Measurements from ENCODE around the gene SMARCC1.

The SMARCC1 gene

DNA sequence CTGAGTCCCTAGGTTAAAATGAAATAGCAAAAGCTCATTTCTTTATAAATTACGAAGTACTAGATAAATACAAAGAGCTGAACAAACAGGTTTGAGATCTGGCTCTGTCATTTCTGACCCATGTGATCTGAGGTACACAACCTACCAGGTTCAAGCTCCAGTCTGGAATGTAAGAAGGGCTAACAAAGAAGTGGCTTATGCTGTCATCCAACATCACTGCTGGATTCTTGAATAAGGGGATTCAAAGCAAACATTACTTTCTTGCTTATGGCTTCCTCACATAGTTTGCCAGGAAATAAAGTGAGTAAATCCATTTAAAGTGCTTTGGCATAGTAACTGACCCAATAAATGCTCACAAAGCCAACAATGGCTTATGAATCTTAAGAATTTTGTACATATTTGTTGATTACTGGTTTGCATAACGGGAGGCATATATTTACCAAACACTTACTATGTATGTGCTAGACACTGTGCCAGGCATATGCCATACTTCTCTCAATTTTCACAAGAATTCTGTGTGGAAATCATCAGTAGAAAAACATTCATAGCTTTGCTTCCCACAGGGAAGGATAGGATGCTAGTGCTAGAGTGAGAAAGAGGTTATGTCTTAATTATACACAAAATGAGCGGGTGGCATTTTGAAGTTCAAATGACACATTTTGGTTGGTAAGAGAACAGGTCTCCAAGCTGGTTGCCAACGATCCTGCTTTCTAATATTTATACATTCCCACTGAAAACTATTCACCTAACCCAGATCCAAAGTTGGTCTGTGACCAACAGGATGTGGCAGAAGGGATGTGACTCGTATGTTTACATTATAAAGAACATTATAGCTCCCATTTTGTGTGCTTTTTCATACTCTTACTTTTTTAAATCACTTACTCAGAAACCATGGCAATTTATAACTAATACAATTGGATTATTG, 164.3 kb downstream of the SMARCC1 start:
- Histone ChIP-seq H3K9me2 (replicated peaks; ENCODE audit: insufficient read depth, low read length) (no peaks in the 10 kb centered on the region), H4K20me1 (ENCODE audit: low read depth, low read length) (no peaks in the 10 kb centered on the region), H3K4me3 (ENCODE audit: insufficient read depth, low read length, poor library complexity, severe bottlenecking) (no peak overlapping the region), H3K27me3 (ENCODE audit: low read length) (no peaks in the 10 kb centered on the region), H3K4me2 (ENCODE audit: low read depth, low read length, poor library complexity, severe bottlenecking) (no peak overlapping the region), H3F3A (ENCODE audit: insufficient read depth) (0 out of 2 replicates have a peak, but pooled peaks cover 3% of the 10 kb centered on the region), H3K36me3 (ENCODE audit: low read length) (peaks cover 44% of the 10 kb centered on the region; the same call in 1 of the 2 replicates), H3K79me2 (ENCODE audit: insufficient read depth, low read length) (no peaks in the 10 kb centered on the region), H3K9me3 (ENCODE audit: insufficient read depth, low read length) (no peaks in the 10 kb centered on the region), H2AFZ (ENCODE audit: low read depth, low read length, severe bottlenecking) (no peak overlapping the region), H3K9ac (ENCODE audit: low read length) (no peak overlapping the region), H3K27ac (ENCODE audit: low read depth, low read length) (no peak overlapping the region)
- TF ChIP-seq EZH2phosphoT487 (conservative IDR thresholded peaks at IDR 0.05; ENCODE audit: low read length) (no peak), CTCF (IDR thresholded peaks at IDR 0.05; ENCODE audit: insufficient read depth, low read length, poor library complexity, severe bottlenecking) (no peak)

GRCh38 chr3:47614788-47615187, 166.9 kb downstream of the SMARCC1 start:
- Histone ChIP-seq H3F3A (ENCODE audit: insufficient read depth) (peaks cover 10% of the 10 kb centered on the region; the same call in 1 of the 2 replicates), H2AFZ (ENCODE audit: low read depth, low read length, severe bottlenecking) (no peak overlapping the region), H3K27ac (ENCODE audit: low read depth, low read length) (no peak overlapping the region), H3K9ac (ENCODE audit: low read length) (no peak overlapping the region), H3K36me3 (ENCODE audit: low read length) (peaks cover 44% of the 10 kb centered on the region), H3K4me3 (ENCODE audit: insufficient read depth, low read length, poor library complexity, severe bottlenecking) (no peak overlapping the region), H4K20me1 (ENCODE audit: low read depth, low read length) (no peaks in the 10 kb centered on the region), H3K79me2 (ENCODE audit: insufficient read depth, low read length) (no peaks in the 10 kb centered on the region), H3K9me3 (ENCODE audit: insufficient read depth, low read length) (no peaks in the 10 kb centered on the region), H3K9me2 (replicated peaks; ENCODE audit: insufficient read depth, low read length) (no peaks in the 10 kb centered on the region), H3K27me3 (ENCODE audit: low read length) (no peaks in the 10 kb centered on the region), H3K4me2 (ENCODE audit: low read depth, low read length, poor library complexity, severe bottlenecking) (no peak overlapping the region)
- TF ChIP-seq EZH2phosphoT487 (conservative IDR thresholded peaks at IDR 0.05; ENCODE audit: low read length) (no peak), CTCF (IDR thresholded peaks at IDR 0.05; ENCODE audit: insufficient read depth, low read length, poor library complexity, severe bottlenecking) (no peak)

- TF ChIP-seq CTCF (IDR thresholded peaks at IDR 0.05; ENCODE audit: insufficient read depth, low read length, poor library complexity, severe bottlenecking) (no peak), EZH2phosphoT487 (conservative IDR thresholded peaks at IDR 0.05; ENCODE audit: low read length) (no peak)
- no peaks in the 10 kb centered on the region for H3K27me3 ChIP-seq (ENCODE audit: low read length)
- H4K20me1 ChIP-seq (ENCODE audit: low read depth, low read length), result no peaks in the 10 kb centered on the region
- no peak overlapping the region for H3K27ac ChIP-seq (ENCODE audit: low read depth, low read length)
- no peak overlapping the region for H2AFZ ChIP-seq (ENCODE audit: low read depth, low read length, severe bottlenecking)
- H3K9me3 ChIP-seq (ENCODE audit: insufficient read depth, low read length), result no peaks in the 10 kb centered on the region
- H3K79me2 ChIP-seq (ENCODE audit: insufficient read depth, low read length), result no peaks in the 10 kb centered on the region
- peaks cover 10% of the 10 kb centered on the region; the same call in 1 of the 2 replicates for H3F3A ChIP-seq (ENCODE audit: insufficient read depth)
- no peak overlapping the region for H3K4me2 ChIP-seq (ENCODE audit: low read depth, low read length, poor library complexity, severe bottlenecking)
- no peak overlapping the region for H3K9ac ChIP-seq (ENCODE audit: low read length)
- no peak overlapping the region for H3K4me3 ChIP-seq (ENCODE audit: insufficient read depth, low read length, poor library complexity, severe bottlenecking)
- H3K9me2 ChIP-seq (replicated peaks; ENCODE audit: insufficient read depth, low read length), result no peaks in the 10 kb centered on the region
- H3K36me3 ChIP-seq (ENCODE audit: low read length), result peaks cover 41% of the 10 kb centered on the region
Observed at GRCh38 chr3:47613722-47614121, 168.0 kb downstream of the SMARCC1 start.
